GM23248 (cell line): ENCODE results near the gene ERCC1.

ENCODE experiments used
- EZH2 ChIP-seq: fragments of 200-600 bp; sonication (generic); IDR thresholded peaks from 2 replicates; pipeline ENCODE4 v1.6.1; 2018; ENCODE audit warnings: antibody characterized with exemption, mild to moderate bottlenecking; ENCODE audit not compliant: insufficient read depth, poor library complexity, severe bottlenecking
- EZH2phosphoT487 ChIP-seq: fragments of 200-600 bp; sonication (generic); IDR thresholded peaks from 2 replicates; pipeline ENCODE4 v1.6.1; 2018; ENCODE audit warnings: antibody characterized with exemption, moderate library complexity, mild to moderate bottlenecking, low read depth; ENCODE audit not compliant: insufficient read depth

DNA sequence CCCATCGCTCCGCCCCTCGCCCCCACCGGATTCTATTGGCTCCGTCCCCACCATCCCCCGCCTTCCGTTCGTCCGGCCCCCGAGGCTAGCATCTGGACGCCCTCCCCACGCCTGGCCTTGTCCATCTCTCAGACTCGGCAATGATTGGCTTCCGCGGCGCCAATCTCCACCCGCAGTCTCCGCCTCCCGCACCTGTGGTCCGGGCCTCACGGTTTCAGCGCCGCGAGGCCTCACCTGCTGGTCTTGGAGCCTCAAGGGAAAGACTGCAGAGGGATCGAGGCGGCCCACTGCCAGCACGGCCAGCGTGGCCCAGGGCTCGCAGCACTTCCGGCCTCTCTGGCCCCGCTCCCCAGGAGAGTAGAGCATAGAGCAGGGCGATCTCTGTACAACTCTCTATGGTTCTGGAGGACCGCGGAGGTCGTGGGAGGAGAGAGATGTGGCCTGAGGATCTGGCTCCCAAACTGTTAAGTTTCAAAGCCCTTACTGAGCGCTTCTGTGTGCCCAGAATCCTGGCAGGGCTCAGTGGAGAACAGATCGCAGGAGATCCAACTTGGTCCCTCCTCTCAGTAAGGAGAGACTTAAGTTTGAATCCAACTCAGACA lies at the start of gene ERCC1:
- TF ChIP-seq EZH2 (no peak), EZH2phosphoT487 (no peak)
